ENCODE data around the gene MMAB.

MMAB gene

DNA sequence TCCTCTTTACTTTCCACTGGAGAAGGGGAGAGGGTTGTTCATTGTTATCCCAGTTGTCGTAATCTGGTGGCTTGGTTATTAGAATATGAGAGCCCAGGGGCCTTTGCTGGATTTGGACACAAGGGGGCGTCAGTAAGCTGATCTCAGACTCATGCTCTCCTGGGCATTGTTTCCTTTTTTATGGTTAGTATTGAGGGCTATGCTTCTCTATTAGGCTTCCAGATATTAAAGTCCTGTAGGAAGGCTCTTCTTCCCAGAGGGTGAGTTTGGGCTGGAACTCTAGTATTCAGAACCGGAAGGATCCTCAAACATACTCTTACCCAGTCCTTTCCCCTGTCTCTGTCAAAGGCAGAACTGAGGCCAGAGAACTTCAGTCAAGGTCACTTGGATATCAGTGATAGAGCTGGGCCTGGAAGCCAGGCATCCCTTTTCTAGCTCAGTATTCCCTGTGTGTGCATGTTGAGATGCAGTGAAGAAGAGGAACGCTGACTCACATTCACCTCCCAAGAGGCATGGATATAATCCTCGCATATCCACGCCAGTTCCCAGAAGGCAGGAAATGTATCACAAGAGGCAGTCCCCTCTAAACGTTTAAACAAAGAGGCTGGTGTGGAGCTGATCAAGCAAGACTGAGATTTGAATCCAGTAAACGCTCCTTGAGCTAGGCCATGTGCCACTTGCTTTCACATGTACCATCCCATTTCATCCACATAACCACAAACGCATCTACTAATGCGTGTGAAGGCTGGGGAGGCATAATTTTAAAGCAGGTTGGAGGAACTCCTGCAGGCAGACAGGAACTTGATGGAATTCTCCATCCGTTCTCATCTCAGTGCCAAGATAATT lies 54.3 kb downstream of the MMAB start:
- 86% methylated on average over 6 of the region's 11 CpGs for WGBS (ENCODE audit: insufficient coverage)
- CTCF ChIA-PET = interaction anchor here (0.6 to 9.9 kb wide), 14 partner anchors 9 to 418 kb away, joined by 3 to 101 read pairs (median 3); partner anchors contain the start of gene MVK
- H3K27me3 ChIP-seq (replicated peaks in 2 of 5; ENCODE audit: control insufficient read depth in 4 of 5, insufficient read depth in 5 of 5, low read length in 4 of 5) = no peaks in the 10 kb centered on the region
- H3K4me1 ChIP-seq (ENCODE audit: control extremely low read depth in 1 of 4, control insufficient read depth in 4 of 4, insufficient read depth in 4 of 4, low read length in 3 of 4) = no peaks in the 10 kb centered on the region
- no peak overlapping the region for H3K4me3 ChIP-seq (ENCODE audit: control insufficient read depth in 1 of 7, extremely low read depth in 1 of 7, insufficient read depth in 4 of 7, low read depth in 2 of 7, low read length in 6 of 7)
- DNase-seq = peak; percentile 33 to 61 (median 52)
- H3K36me3 ChIP-seq (ENCODE audit: control insufficient read depth in 4 of 4, insufficient read depth in 4 of 4, low read length in 3 of 4) = peaks cover 6 to 83% (median 60%) of the 10 kb centered on the region in 4 experiments
- no peak overlapping the region for H3K27ac ChIP-seq (ENCODE audit: insufficient read depth in 1 of 2, low read depth in 1 of 2, low read length in 2 of 2, poor library complexity in 1 of 2, severe bottlenecking in 2 of 2)
- no peaks in the 10 kb centered on the region for H3K9me3 ChIP-seq (ENCODE audit: control extremely low read depth in 1 of 5, control insufficient read depth in 4 of 5, insufficient read depth in 2 of 5, low read depth in 1 of 5, low read length in 4 of 5)
- POLR2A ChIA-PET = no interaction called here

DNA sequence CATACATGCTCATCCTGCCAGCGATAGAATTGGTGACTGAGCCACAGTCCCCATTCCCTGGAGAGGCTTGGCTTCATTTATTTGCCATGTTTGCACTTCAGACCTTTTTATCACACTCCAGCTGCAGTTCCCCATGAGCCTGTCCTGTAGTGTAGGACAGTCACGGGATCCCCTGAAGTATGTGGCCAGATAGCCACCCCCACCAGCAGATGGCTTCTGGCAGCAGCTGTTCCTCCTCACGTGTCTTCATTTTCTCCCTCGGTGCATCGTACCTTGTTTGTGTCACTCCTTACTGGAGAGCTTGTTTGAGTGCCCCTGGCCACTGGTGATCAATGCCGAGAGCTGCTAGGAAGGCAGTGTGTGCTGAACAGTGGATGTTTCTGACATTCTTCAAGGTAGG lies 55.7 kb downstream of the MMAB start:
- no peak for DNase-seq
- CTCF ChIA-PET = interaction anchor here (0.9 to 9.9 kb wide), 8 partner anchors 7 to 323 kb away, joined by 3 to 101 read pairs (median 3); no protein-coding TSS in a partner anchor

DNA sequence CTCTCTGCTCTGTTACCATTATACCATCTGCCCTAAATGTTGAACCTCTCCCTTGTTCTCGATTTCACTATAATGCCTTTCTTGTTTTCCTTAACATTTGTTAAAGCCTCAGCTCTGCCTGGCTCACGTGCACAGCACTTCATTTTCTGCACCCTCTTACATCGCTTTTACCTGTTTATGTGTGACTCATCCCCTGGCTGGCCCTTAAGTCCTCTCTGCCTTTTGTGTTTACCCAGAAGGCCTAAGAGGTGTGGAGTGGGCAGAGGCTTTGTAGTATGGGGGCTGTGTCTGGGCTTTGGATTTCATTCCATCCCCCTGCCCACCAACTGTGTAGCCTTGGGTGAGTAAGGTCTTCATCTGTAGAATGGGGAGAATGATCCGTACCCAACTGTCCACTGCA lies 59.3 kb downstream of the MMAB start:
- no peaks in the 10 kb centered on the region for H3K27me3 ChIP-seq (replicated peaks in 2 of 5; ENCODE audit: control insufficient read depth in 4 of 5, insufficient read depth in 5 of 5, low read length in 4 of 5)
- CTCF ChIA-PET = no interaction called here
- H3K4me1 ChIP-seq (ENCODE audit: control extremely low read depth in 1 of 4, control insufficient read depth in 4 of 4, insufficient read depth in 4 of 4, low read length in 3 of 4) = no peaks in the 10 kb centered on the region
- no peak overlapping the region for H3K4me3 ChIP-seq (ENCODE audit: control insufficient read depth in 1 of 7, extremely low read depth in 1 of 7, insufficient read depth in 4 of 7, low read depth in 2 of 7, low read length in 6 of 7)
- peaks cover 10 to 78% (median 59%) of the 10 kb centered on the region in 4 experiments for H3K36me3 ChIP-seq (ENCODE audit: control insufficient read depth in 4 of 4, insufficient read depth in 4 of 4, low read length in 3 of 4)
- 100% methylated on average over 1 of the region's 4 CpGs for WGBS (ENCODE audit: insufficient coverage)
- DNase-seq = no peak
- no peaks in the 10 kb centered on the region for H3K9me3 ChIP-seq (ENCODE audit: control extremely low read depth in 1 of 5, control insufficient read depth in 4 of 5, insufficient read depth in 2 of 5, low read depth in 1 of 5, low read length in 4 of 5)
- POLR2A ChIA-PET = no interaction called here
- H3K27ac ChIP-seq (ENCODE audit: insufficient read depth in 1 of 2, low read depth in 1 of 2, low read length in 2 of 2, poor library complexity in 1 of 2, severe bottlenecking in 2 of 2) = no peak overlapping the region

More for the DNA sequence above, 55.7 kb downstream of the MMAB start:
- no peaks in the 10 kb centered on the region for H3K9me3 ChIP-seq (ENCODE audit: control extremely low read depth in 1 of 5, control insufficient read depth in 4 of 5, insufficient read depth in 2 of 5, low read depth in 1 of 5, low read length in 4 of 5)
- no peak overlapping the region for H3K4me3 ChIP-seq (ENCODE audit: control insufficient read depth in 1 of 7, extremely low read depth in 1 of 7, insufficient read depth in 4 of 7, low read depth in 2 of 7, low read length in 6 of 7)
- H3K27ac ChIP-seq (ENCODE audit: insufficient read depth in 1 of 2, low read depth in 1 of 2, low read length in 2 of 2, poor library complexity in 1 of 2, severe bottlenecking in 2 of 2) = no peak overlapping the region
- WGBS (ENCODE audit: insufficient coverage) = 89% methylated on average over 6 of the region's 6 CpGs
- H3K27me3 ChIP-seq (replicated peaks in 2 of 5; ENCODE audit: control insufficient read depth in 4 of 5, insufficient read depth in 5 of 5, low read length in 4 of 5) = no peaks in the 10 kb centered on the region
- POLR2A ChIA-PET = no interaction called here
- no peaks in the 10 kb centered on the region for H3K4me1 ChIP-seq (ENCODE audit: control extremely low read depth in 1 of 4, control insufficient read depth in 4 of 4, insufficient read depth in 4 of 4, low read length in 3 of 4)
- H3K36me3 ChIP-seq (ENCODE audit: control insufficient read depth in 4 of 4, insufficient read depth in 4 of 4, low read length in 3 of 4) = peaks cover 5 to 81% (median 55%) of the 10 kb centered on the region in 4 experiments

DNA sequence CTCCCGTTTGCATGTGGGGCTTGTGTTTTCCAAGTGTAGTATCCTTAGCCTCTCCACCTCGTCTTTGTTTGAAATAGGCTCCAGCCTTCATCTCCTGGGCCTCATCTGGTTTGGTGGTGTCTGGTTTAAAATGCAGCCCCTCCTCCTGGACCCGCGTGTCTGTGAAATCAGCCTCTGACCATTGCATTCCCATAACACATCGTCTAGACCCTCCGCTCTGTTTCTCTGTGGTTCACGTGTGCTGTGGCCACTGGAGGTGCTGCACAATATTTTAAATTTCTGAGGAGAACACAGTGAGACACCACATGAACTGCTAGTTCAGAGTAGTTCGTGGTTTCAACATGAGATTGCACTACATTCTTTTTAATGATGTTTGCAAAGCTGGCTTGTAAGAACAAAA lies 60.3 kb downstream of the MMAB start:
- Histone ChIP-seq H3K27ac (ENCODE audit: insufficient read depth in 1 of 2, low read depth in 1 of 2, low read length in 2 of 2, poor library complexity in 1 of 2, severe bottlenecking in 2 of 2) (no peak overlapping the region), H3K4me3 (ENCODE audit: control insufficient read depth in 1 of 7, extremely low read depth in 1 of 7, insufficient read depth in 4 of 7, low read depth in 2 of 7, low read length in 6 of 7) (no peak overlapping the region), H3K36me3 (ENCODE audit: control insufficient read depth in 4 of 4, insufficient read depth in 4 of 4, low read length in 3 of 4) (peaks cover 12 to 81% (median 62%) of the 10 kb centered on the region in 4 experiments), H3K27me3 (replicated peaks in 2 of 5; ENCODE audit: control insufficient read depth in 4 of 5, insufficient read depth in 5 of 5, low read length in 4 of 5) (no peaks in the 10 kb centered on the region), H3K9me3 (ENCODE audit: control extremely low read depth in 1 of 5, control insufficient read depth in 4 of 5, insufficient read depth in 2 of 5, low read depth in 1 of 5, low read length in 4 of 5) (no peaks in the 10 kb centered on the region), H3K4me1 (ENCODE audit: control extremely low read depth in 1 of 4, control insufficient read depth in 4 of 4, insufficient read depth in 4 of 4, low read length in 3 of 4) (no peaks in the 10 kb centered on the region)
- ChIA-PET CTCF (no interaction called here), POLR2A (no interaction called here)
- DNase-seq = no peak
- WGBS (ENCODE audit: insufficient coverage) = 98% methylated on average over 8 of the region's 8 CpGs

DNA sequence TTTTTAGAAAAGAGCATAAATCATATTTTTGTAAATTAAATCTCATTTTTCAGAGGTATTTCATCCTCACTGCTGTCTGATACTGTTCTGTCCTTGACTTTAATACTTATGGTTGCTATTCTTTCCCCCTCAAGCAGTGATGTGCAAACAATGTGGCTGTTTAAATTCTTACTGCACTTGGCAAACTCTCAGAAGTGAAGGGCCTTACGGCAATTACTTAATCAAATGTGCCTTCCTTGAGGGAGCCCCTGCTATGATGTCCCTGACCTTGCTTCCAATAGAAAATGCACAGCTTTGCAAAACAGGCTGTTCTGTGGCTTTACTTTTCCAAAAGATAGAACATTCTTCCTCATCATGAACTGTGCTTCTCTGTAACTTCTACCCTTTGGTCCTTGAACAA lies 60.7 kb downstream of the MMAB start:
- no peaks in the 10 kb centered on the region for H3K9me3 ChIP-seq (ENCODE audit: control extremely low read depth in 1 of 5, control insufficient read depth in 4 of 5, insufficient read depth in 2 of 5, low read depth in 1 of 5, low read length in 4 of 5)
- no peak overlapping the region for H3K4me3 ChIP-seq (ENCODE audit: control insufficient read depth in 1 of 7, extremely low read depth in 1 of 7, insufficient read depth in 4 of 7, low read depth in 2 of 7, low read length in 6 of 7)
- peaks cover 16 to 81% (median 63%) of the 10 kb centered on the region in 4 experiments for H3K36me3 ChIP-seq (ENCODE audit: control insufficient read depth in 4 of 4, insufficient read depth in 4 of 4, low read length in 3 of 4)
- no peaks in the 10 kb centered on the region for H3K4me1 ChIP-seq (ENCODE audit: control extremely low read depth in 1 of 4, control insufficient read depth in 4 of 4, insufficient read depth in 4 of 4, low read length in 3 of 4)
- no peak for DNase-seq
- no peaks in the 10 kb centered on the region for H3K27me3 ChIP-seq (replicated peaks in 2 of 5; ENCODE audit: control insufficient read depth in 4 of 5, insufficient read depth in 5 of 5, low read length in 4 of 5)
- CTCF ChIA-PET = interaction anchor here (4.1 kb wide), 1 partner anchor 7 kb away, joined by 24 read pairs; no protein-coding TSS in a partner anchor
- H3K27ac ChIP-seq (ENCODE audit: insufficient read depth in 1 of 2, low read depth in 1 of 2, low read length in 2 of 2, poor library complexity in 1 of 2, severe bottlenecking in 2 of 2) = no peak overlapping the region
- WGBS (ENCODE audit: insufficient coverage) = 88% methylated on average over 1 of the region's 1 CpG
- POLR2A ChIA-PET = no interaction called here

DNA sequence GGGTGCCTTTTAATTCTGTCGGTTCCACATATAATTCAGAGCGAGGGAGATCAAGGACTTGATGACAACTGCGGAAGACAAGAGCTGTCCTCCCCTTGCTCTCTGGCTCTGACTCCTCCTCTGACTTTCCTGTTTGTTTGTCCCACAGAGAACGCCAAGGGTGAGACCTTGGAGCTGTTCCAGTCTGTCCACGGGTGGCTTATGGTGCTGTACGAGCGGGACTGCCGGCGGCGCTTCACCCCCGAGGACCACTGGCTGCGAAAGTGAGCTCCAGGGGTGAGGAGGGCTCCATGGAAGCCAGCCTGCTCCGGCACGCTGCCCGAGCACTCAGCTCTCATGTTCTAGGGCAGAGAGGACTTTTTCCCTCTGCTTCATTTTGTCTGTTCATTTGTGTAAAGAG lies 63.1 kb downstream of the MMAB start:
- 97% methylated on average over 15 of the region's 15 CpGs for WGBS (ENCODE audit: insufficient coverage)
- Histone ChIP-seq H3K4me1 (ENCODE audit: control extremely low read depth in 1 of 4, control insufficient read depth in 4 of 4, insufficient read depth in 4 of 4, low read length in 3 of 4) (no peaks in the 10 kb centered on the region), H3K27me3 (replicated peaks in 2 of 5; ENCODE audit: control insufficient read depth in 4 of 5, insufficient read depth in 5 of 5, low read length in 4 of 5) (no peaks in the 10 kb centered on the region), H3K27ac (ENCODE audit: insufficient read depth in 1 of 2, low read depth in 1 of 2, low read length in 2 of 2, poor library complexity in 1 of 2, severe bottlenecking in 2 of 2) (no peak overlapping the region), H3K9me3 (ENCODE audit: control extremely low read depth in 1 of 5, control insufficient read depth in 4 of 5, insufficient read depth in 2 of 5, low read depth in 1 of 5, low read length in 4 of 5) (no peaks in the 10 kb centered on the region), H3K4me3 (ENCODE audit: control insufficient read depth in 1 of 7, extremely low read depth in 1 of 7, insufficient read depth in 4 of 7, low read depth in 2 of 7, low read length in 6 of 7) (no peak overlapping the region), H3K36me3 (ENCODE audit: control insufficient read depth in 4 of 4, insufficient read depth in 4 of 4, low read length in 3 of 4) (peaks cover 19 to 91% (median 65%) of the 10 kb centered on the region in 4 experiments)
- no peak for DNase-seq
- CTCF ChIA-PET = interaction anchor here (0.9 to 4.1 kb wide), 5 partner anchors 8 to 265 kb away, joined by 3 to 24 read pairs (median 3); no protein-coding TSS in a partner anchor
- POLR2A ChIA-PET = interaction anchor here (0.6 kb wide), 3 partner anchors 66 to 1819 kb away, joined by 3 read pairs; no protein-coding TSS in a partner anchor

DNA sequence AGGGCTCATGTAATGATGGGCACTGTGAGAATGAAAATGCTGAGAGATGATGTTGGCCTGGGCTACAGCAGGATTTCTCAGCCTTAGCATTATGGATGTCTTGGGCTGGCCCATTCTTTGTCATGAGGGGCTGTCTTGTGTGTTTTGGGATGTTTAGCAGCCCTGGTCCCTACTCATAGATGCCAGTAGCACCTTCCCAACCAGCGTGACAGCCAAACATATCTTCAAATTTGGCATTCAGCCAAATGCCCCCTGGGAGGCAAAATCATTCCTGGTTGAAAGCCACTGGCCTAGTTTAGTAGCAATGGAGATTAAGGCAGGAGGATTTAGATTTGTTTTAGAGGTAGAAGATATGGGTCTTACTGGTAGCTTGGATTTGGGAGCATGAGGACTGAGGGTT lies 69.2 kb downstream of the MMAB start:
- Histone ChIP-seq H3K27me3 (replicated peaks in 2 of 5; ENCODE audit: control insufficient read depth in 4 of 5, insufficient read depth in 5 of 5, low read length in 4 of 5) (no peaks in the 10 kb centered on the region), H3K4me1 (ENCODE audit: control extremely low read depth in 1 of 4, control insufficient read depth in 4 of 4, insufficient read depth in 4 of 4, low read length in 3 of 4) (no peaks in the 10 kb centered on the region), H3K9me3 (ENCODE audit: control extremely low read depth in 1 of 5, control insufficient read depth in 4 of 5, insufficient read depth in 2 of 5, low read depth in 1 of 5, low read length in 4 of 5) (no peaks in the 10 kb centered on the region), H3K27ac (ENCODE audit: insufficient read depth in 1 of 2, low read depth in 1 of 2, low read length in 2 of 2, poor library complexity in 1 of 2, severe bottlenecking in 2 of 2) (no peak overlapping the region), H3K4me3 (ENCODE audit: control insufficient read depth in 1 of 7, extremely low read depth in 1 of 7, insufficient read depth in 4 of 7, low read depth in 2 of 7, low read length in 6 of 7) (no peak overlapping the region), H3K36me3 (ENCODE audit: control insufficient read depth in 4 of 4, insufficient read depth in 4 of 4, low read length in 3 of 4) (peaks cover 23 to 96% (median 68%) of the 10 kb centered on the region in 4 experiments)
- DNase-seq = no peak
- ChIA-PET CTCF (interaction anchor here (1.0 kb wide), 1 partner anchor 17 kb away, joined by 3 read pairs; no protein-coding TSS in a partner anchor), POLR2A (no interaction called here)
- no CpG with 5 or more reads among the region's 1 CpG for WGBS (ENCODE audit: insufficient coverage)
